GM12878 (cell line): Measurements from ENCODE around the gene VSX2. TPM values are rescaled to one million over a fixed set of nuclear protein-coding genes. Genes with fewer than 3 reads are reported as not detected.

Source experiments
- NBN ChIP-seq: fragments of 450-650 bp; IDR thresholded peaks from 2 replicates; pipeline ENCODE4 v1.6.1; 2016
- NFIC ChIP-seq: IDR thresholded peaks from 2 replicates; pipeline ENCODE4 v1.6.1; 2012; ENCODE audit warnings: low read depth, mild to moderate bottlenecking, inconsistent platforms, low read length, moderate library complexity
- STAT1 ChIP-seq: fragments of 450-650 bp; conservative IDR thresholded peaks from 2 replicates; pipeline ENCODE4 v1.6.1; 2014; ENCODE audit warnings: antibody characterized with exemption, mild to moderate bottlenecking
- ZNF24 ChIP-seq: fragments of 450-650 bp; IDR thresholded peaks from 2 replicates; pipeline ENCODE4 v1.6.1; 2017; ENCODE audit warnings: antibody characterized with exemption, mild to moderate bottlenecking
- polyA plus RNA-seq, 11 experiments: library from polyadenylated mRNA; depleted of rRNA in 4 of 11; unstranded in 6 of 11; stranded (reverse) in 5 of 11; fragments of >200 nt; fragmentation: Nextera tagmentation in 4 of 11; fragmentation: Illumina TruSeq in 1 of 11; extraction: Ambion mirVana in 4 of 11; extraction: Trizol in 1 of 11; gene quantifications; 1 replicate in 1 of 11; 2 replicates in 10 of 11; pipeline versions ENCODE4 v1.2.1 to v1.2.3, GENCODE V29; 2011 to 2016; ENCODE audit warnings: inconsistent platforms in 2 of 11, missing spikeins in 2 of 11, low read depth in 1 of 11
- total RNA-seq, 4 experiments: library from RNA; depleted of rRNA in 3 of 4; stranded (reverse); fragments of >200 nt in 3 of 4; fragmentation: Illumina TruSeq in 1 of 4; extraction: Trizol in 1 of 4; gene quantifications; 2 replicates each; pipeline versions ENCODE4 v1.2.1 to v1.2.3, GENCODE V29; 2013 to 2021
- TF ChIP-seq, protein P1 (sequence below): fragments of 450-650 bp; IDR thresholded peaks from 2 replicates; pipeline ENCODE4 v1.6.1; 2017; ENCODE audit warnings: antibody characterized with exemption, mild to moderate bottlenecking, moderate library complexity
- TF ChIP-seq, protein P2 (sequence below): fragments of 450-650 bp; IDR thresholded peaks from 2 replicates; pipeline ENCODE4 v1.6.1; 2018; ENCODE audit warnings: borderline replicate concordance, mild to moderate bottlenecking; ENCODE audit not compliant: partially characterized antibody
- TF ChIP-seq, protein P3 (sequence below): IDR thresholded peaks from 2 replicates; pipeline ENCODE4 v1.6.1; 2011; ENCODE audit warnings: borderline replicate concordance, low read depth, mild to moderate bottlenecking, moderate library complexity, mixed read lengths, low read length; ENCODE audit not compliant: insufficient read depth; ENCODE audit errors: extremely low read length
- TF ChIP-seq, protein P4 (sequence below): IDR thresholded peaks from 2 replicates; pipeline ENCODE4 v1.6.1; 2012; ENCODE audit warnings: improper control_type of control experiment, low read depth, low read length; ENCODE audit not compliant: insufficient replicate concordance

The VSX2 gene
- total and polyA plus RNA-seq, 10 of the 15 experiments (the other 5 are each of a cell fraction or from before 2014, with no cell fraction given): 0.04 to 0.05 TPM; not detected in 8

DNA sequence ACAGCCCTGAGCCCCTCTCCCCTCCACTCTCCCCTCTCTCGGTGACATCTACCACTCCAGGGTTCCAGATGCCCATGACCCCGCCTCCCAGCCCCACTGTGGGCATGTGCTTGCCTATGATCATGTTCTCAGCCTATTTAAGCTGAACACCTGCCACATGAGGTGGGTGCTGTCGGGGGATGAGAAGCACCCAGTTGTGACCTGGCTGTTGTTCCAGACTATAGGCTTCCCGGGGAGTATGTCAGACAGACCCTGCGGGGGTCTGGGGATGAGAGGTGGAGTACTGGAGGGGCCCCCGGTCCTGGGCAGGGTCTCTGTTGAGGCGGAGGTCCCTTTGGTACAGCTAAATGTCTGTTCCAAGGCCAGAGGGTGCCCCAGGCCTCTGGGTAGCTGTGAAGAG is 6.0 kb downstream of the VSX2 start (continued):
- TF ChIP-seq, protein P1, sequence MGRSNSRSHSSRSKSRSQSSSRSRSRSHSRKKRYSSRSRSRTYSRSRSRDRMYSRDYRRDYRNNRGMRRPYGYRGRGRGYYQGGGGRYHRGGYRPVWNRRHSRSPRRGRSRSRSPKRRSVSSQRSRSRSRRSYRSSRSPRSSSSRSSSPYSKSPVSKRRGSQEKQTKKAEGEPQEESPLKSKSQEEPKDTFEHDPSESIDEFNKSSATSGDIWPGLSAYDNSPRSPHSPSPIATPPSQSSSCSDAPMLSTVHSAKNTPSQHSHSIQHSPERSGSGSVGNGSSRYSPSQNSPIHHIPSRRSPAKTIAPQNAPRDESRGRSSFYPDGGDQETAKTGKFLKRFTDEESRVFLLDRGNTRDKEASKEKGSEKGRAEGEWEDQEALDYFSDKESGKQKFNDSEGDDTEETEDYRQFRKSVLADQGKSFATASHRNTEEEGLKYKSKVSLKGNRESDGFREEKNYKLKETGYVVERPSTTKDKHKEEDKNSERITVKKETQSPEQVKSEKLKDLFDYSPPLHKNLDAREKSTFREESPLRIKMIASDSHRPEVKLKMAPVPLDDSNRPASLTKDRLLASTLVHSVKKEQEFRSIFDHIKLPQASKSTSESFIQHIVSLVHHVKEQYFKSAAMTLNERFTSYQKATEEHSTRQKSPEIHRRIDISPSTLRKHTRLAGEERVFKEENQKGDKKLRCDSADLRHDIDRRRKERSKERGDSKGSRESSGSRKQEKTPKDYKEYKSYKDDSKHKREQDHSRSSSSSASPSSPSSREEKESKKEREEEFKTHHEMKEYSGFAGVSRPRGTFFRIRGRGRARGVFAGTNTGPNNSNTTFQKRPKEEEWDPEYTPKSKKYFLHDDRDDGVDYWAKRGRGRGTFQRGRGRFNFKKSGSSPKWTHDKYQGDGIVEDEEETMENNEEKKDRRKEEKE: no peak
- TF ChIP-seq, protein P2, sequence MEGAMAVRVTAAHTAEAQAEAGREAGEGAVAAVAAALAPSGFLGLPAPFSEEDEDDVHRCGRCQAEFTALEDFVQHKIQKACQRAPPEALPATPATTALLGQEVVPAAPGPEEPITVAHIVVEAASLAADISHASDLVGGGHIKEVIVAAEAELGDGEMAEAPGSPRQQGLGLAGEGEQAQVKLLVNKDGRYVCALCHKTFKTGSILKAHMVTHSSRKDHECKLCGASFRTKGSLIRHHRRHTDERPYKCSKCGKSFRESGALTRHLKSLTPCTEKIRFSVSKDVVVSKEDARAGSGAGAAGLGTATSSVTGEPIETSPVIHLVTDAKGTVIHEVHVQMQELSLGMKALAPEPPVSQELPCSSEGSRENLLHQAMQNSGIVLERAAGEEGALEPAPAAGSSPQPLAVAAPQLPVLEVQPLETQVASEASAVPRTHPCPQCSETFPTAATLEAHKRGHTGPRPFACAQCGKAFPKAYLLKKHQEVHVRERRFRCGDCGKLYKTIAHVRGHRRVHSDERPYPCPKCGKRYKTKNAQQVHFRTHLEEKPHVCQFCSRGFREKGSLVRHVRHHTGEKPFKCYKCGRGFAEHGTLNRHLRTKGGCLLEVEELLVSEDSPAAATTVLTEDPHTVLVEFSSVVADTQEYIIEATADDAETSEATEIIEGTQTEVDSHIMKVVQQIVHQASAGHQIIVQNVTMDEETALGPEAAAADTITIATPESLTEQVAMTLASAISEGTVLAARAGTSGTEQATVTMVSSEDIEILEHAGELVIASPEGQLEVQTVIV: no peak
- TF ChIP-seq, protein P3, sequence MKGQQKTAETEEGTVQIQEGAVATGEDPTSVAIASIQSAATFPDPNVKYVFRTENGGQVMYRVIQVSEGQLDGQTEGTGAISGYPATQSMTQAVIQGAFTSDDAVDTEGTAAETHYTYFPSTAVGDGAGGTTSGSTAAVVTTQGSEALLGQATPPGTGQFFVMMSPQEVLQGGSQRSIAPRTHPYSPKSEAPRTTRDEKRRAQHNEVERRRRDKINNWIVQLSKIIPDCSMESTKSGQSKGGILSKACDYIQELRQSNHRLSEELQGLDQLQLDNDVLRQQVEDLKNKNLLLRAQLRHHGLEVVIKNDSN: no peak
- TF ChIP-seq NBN (no peak), NFIC (no peak), ZNF24 (no peak), STAT1 (no peak)
- TF ChIP-seq, protein P4, sequence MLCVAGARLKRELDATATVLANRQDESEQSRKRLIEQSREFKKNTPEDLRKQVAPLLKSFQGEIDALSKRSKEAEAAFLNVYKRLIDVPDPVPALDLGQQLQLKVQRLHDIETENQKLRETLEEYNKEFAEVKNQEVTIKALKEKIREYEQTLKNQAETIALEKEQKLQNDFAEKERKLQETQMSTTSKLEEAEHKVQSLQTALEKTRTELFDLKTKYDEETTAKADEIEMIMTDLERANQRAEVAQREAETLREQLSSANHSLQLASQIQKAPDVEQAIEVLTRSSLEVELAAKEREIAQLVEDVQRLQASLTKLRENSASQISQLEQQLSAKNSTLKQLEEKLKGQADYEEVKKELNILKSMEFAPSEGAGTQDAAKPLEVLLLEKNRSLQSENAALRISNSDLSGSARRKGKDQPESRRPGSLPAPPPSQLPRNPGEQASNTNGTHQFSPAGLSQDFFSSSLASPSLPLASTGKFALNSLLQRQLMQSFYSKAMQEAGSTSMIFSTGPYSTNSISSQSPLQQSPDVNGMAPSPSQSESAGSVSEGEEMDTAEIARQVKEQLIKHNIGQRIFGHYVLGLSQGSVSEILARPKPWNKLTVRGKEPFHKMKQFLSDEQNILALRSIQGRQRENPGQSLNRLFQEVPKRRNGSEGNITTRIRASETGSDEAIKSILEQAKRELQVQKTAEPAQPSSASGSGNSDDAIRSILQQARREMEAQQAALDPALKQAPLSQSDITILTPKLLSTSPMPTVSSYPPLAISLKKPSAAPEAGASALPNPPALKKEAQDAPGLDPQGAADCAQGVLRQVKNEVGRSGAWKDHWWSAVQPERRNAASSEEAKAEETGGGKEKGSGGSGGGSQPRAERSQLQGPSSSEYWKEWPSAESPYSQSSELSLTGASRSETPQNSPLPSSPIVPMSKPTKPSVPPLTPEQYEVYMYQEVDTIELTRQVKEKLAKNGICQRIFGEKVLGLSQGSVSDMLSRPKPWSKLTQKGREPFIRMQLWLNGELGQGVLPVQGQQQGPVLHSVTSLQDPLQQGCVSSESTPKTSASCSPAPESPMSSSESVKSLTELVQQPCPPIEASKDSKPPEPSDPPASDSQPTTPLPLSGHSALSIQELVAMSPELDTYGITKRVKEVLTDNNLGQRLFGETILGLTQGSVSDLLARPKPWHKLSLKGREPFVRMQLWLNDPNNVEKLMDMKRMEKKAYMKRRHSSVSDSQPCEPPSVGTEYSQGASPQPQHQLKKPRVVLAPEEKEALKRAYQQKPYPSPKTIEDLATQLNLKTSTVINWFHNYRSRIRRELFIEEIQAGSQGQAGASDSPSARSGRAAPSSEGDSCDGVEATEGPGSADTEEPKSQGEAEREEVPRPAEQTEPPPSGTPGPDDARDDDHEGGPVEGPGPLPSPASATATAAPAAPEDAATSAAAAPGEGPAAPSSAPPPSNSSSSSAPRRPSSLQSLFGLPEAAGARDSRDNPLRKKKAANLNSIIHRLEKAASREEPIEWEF: no peak
